Ishikawa (cell line): ENCODE measurements around the gene UGT1A8.

Source experiments
- CEBPB ChIP-seq: IDR thresholded peaks from 2 replicates; pipeline ENCODE4 v1.6.1; 2012
- CREB1 ChIP-seq: IDR thresholded peaks from 2 replicates; pipeline ENCODE4 v1.6.1; 2012; ENCODE audit warnings: low read depth
- EGR1 ChIP-seq: IDR thresholded peaks from 2 replicates; pipeline ENCODE4 v1.6.1; 2012
- EP300 ChIP-seq: IDR thresholded peaks from 2 replicates; pipeline ENCODE4 v1.6.1; 2012; ENCODE audit warnings: borderline replicate concordance
- FOXM1 ChIP-seq: IDR thresholded peaks from 2 replicates; pipeline ENCODE4 v1.6.1; 2012; ENCODE audit warnings: low read depth, borderline replicate concordance
- NFIC ChIP-seq: IDR thresholded peaks from 2 replicates; pipeline ENCODE4 v1.6.1; 2012
- RAD21 ChIP-seq: IDR thresholded peaks from 2 replicates; pipeline ENCODE4 v1.6.1; 2012; ENCODE audit warnings: low read depth
- TAF1 ChIP-seq: IDR thresholded peaks from 2 replicates; pipeline ENCODE4 v1.6.1; 2012; ENCODE audit warnings: low read depth, mild to moderate bottlenecking
- TCF12 ChIP-seq: IDR thresholded peaks from 2 replicates; pipeline ENCODE4 v1.6.1; 2012; ENCODE audit warnings: low read depth
- TEAD4 ChIP-seq: IDR thresholded peaks from 2 replicates; pipeline ENCODE4 v1.6.1; 2012
- YY1 ChIP-seq: IDR thresholded peaks from 2 replicates; pipeline ENCODE4 v1.6.1; 2012; ENCODE audit warnings: low read depth
- ZBTB7A ChIP-seq: IDR thresholded peaks from 2 replicates; pipeline ENCODE4 v1.6.1; 2012; ENCODE audit warnings: low read depth
- TF ChIP-seq, protein P1 (sequence below): IDR thresholded peaks from 2 replicates; pipeline ENCODE4 v1.6.1; 2012
- TF ChIP-seq, protein P2 (sequence below): IDR thresholded peaks from 2 replicates; pipeline ENCODE4 v1.6.1; 2012
- TF ChIP-seq, protein P3 (sequence below): IDR thresholded peaks from 2 replicates; pipeline ENCODE4 v1.6.1; 2012; ENCODE audit warnings: low read depth, mild to moderate bottlenecking

Gene UGT1A8

DNA sequence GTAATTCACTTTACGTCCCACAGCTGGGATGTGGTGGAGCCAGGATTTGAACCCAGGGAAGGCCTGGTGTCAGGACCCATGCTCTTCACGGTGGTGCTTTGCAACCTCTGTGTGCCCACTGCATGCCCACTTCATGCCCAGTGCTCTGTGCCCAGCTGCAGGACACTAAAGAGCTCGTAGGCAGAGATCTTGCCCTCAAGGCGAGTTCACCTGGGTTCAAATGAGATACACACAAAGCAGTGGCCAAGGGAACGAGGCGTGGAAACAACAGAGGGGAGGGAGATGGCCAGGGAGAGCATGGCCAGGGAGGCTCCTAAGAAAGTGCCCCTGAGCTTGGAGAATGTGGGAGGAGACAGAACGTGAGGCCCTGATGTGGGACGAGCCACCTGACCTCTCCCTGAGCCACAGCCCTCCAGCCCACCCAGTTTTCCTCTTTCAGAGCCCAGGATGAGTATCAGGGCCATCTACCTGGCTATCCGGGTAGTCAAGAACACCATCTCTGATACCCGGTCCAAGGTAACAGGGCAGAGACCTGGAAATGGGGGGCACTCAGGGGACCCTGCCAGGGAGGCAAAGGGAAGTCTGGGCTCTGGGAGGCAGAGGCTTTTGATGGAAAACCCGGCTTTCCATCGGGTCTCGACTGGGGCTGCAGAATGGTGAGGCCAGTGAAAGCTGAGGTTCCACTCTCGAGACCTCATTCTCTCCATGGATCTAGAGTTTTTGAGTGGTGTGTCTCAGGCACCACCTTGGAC, 181.1 kb downstream of the UGT1A8 start:
- no peak for TF ChIP-seq CREB1
- TF ChIP-seq TCF12, result no peak
- no peak for TF ChIP-seq TAF1
- TF ChIP-seq, protein P1, sequence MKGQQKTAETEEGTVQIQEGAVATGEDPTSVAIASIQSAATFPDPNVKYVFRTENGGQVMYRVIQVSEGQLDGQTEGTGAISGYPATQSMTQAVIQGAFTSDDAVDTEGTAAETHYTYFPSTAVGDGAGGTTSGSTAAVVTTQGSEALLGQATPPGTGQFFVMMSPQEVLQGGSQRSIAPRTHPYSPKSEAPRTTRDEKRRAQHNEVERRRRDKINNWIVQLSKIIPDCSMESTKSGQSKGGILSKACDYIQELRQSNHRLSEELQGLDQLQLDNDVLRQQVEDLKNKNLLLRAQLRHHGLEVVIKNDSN, result no peak
- no peak for TF ChIP-seq YY1
- no peak for TF ChIP-seq TEAD4
- no peak for TF ChIP-seq FOXM1
- TF ChIP-seq, protein P2, sequence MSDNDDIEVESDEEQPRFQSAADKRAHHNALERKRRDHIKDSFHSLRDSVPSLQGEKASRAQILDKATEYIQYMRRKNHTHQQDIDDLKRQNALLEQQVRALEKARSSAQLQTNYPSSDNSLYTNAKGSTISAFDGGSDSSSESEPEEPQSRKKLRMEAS, result no peak
- TF ChIP-seq EP300, result no peak
- no peak for TF ChIP-seq NFIC
- no peak for TF ChIP-seq EGR1
- TF ChIP-seq CEBPB, result no peak

DNA sequence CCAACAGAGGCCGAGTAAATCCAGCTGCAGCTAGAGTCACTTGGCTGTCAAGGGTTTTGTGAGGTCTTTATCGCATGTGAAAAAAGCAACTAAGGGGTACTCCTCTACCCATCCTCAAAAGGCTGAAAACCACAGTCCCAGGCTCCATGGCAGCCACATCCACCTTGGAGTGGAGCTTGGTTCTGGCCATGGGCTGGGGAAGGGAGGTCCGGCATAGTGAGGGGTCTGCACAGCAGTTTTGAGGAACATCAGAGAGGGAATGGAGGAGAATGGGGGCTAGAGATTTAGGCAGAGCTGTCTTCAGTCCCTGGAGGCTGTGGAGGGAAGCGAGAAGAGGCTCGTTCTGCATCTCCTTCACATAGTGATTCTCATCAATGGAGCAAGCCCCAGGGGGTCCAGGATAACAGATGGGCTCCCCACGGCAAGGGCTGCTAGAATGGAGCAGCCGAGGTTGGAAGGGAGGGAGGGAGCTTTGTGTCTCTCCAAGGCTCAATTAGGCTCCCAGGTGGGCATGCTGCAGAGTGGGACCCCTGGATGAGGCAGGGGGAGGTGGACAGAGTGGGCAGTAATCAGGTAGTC, 181.7 kb downstream of the UGT1A8 start:
- TF ChIP-seq TEAD4, result no peak
- no peak for TF ChIP-seq EGR1
- TF ChIP-seq, protein P2, result no peak
- no peak for TF ChIP-seq EP300
- no peak for TF ChIP-seq CEBPB
- TF ChIP-seq YY1, result no peak
- no peak for TF ChIP-seq CREB1
- TF ChIP-seq ZBTB7A, result no peak
- TF ChIP-seq TCF12, result no peak
- TF ChIP-seq NFIC, result no peak
- TF ChIP-seq TAF1, result no peak
- TF ChIP-seq RAD21, result no peak
- TF ChIP-seq FOXM1, result no peak
- TF ChIP-seq, protein P1, result no peak
- TF ChIP-seq, protein P3, sequence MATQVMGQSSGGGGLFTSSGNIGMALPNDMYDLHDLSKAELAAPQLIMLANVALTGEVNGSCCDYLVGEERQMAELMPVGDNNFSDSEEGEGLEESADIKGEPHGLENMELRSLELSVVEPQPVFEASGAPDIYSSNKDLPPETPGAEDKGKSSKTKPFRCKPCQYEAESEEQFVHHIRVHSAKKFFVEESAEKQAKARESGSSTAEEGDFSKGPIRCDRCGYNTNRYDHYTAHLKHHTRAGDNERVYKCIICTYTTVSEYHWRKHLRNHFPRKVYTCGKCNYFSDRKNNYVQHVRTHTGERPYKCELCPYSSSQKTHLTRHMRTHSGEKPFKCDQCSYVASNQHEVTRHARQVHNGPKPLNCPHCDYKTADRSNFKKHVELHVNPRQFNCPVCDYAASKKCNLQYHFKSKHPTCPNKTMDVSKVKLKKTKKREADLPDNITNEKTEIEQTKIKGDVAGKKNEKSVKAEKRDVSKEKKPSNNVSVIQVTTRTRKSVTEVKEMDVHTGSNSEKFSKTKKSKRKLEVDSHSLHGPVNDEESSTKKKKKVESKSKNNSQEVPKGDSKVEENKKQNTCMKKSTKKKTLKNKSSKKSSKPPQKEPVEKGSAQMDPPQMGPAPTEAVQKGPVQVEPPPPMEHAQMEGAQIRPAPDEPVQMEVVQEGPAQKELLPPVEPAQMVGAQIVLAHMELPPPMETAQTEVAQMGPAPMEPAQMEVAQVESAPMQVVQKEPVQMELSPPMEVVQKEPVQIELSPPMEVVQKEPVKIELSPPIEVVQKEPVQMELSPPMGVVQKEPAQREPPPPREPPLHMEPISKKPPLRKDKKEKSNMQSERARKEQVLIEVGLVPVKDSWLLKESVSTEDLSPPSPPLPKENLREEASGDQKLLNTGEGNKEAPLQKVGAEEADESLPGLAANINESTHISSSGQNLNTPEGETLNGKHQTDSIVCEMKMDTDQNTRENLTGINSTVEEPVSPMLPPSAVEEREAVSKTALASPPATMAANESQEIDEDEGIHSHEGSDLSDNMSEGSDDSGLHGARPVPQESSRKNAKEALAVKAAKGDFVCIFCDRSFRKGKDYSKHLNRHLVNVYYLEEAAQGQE, result no peak

DNA sequence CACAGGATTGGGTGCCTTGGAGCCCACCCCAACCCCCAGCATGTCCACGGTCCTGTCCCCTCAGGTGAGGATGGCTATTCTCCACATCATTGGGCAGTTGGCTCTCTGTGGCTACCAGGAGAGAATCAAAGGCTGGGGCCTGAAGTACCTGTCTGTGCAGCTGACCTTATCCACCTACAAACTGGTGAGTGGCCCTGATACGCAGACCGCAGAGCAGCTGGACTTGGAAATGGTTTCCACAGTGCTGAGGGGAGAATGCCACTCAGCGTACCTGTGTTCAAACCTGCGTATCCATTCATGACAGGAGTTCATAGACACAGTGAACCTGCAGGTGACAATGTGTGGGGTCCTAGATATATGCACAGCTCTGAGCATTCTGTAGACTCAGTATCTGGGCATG, 182.3 kb downstream of the UGT1A8 start:
- TF ChIP-seq TEAD4, result no peak
- TF ChIP-seq TAF1, result no peak
- TF ChIP-seq, protein P3, result no peak
- TF ChIP-seq ZBTB7A, result no peak
- no peak for TF ChIP-seq RAD21
- no peak for TF ChIP-seq CEBPB
- TF ChIP-seq, protein P2, result no peak
- no peak for TF ChIP-seq EGR1
- TF ChIP-seq, protein P1, result no peak
- no peak for TF ChIP-seq YY1
- TF ChIP-seq EP300, result no peak
- TF ChIP-seq FOXM1, result no peak

DNA sequence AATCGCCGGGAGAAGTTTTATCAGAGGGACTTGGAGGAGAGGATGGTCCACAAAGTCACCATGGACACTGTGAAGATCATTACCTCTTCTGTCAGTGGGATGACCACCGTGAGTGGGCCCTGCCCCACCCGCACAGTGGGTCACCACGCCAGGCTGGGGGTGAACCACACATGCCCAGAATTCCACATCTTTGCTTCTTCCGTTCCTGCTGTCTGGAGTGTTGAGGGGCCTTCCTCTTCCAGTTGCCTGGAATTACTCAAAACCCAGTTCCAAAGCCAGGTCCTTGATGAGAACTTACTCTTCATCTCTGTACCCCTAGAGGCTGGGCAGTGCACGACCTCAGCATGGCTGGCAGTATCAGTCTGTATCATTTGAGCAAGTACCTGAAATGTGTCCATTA, 182.8 kb downstream of the UGT1A8 start:
- no peak for TF ChIP-seq ZBTB7A
- TF ChIP-seq, protein P1, result no peak
- no peak for TF ChIP-seq CEBPB
- TF ChIP-seq TCF12, result no peak
- no peak for TF ChIP-seq TAF1
- no peak for TF ChIP-seq RAD21
- TF ChIP-seq EP300, result no peak
- no peak for TF ChIP-seq TEAD4
